Heart right ventricle (tissue), 16 donors: ENCODE data around the gene PHF1. TPM values are rescaled to one million over a fixed set of nuclear protein-coding genes. Genes with fewer than 3 reads are reported as not detected.

ENCODE experiments used
- ATAC-seq, 8 donors: fragments of 200-7000 bp; cut with Tn5 transposase; one replicate each; pipeline ENCODE4 v1.9.1; 2020; ENCODE audit warnings: mild to moderate bottlenecking in 8 of 8, moderate library complexity in 8 of 8, moderate number of reproducible peaks in 1 of 8
- DNase-seq, 2 donors: peaks; one replicate each; pipeline ENCODE4 v3.0.0-alpha.2; 2020
- H3K27ac ChIP-seq, 10 donors: fragments of 200-600 bp; sonication (generic) in 2 of 10; one replicate each; pipeline versions ENCODE4 v1.5.0 to v1.8.0; 2020 to 2022; ENCODE audit warnings: mild to moderate bottlenecking in 3 of 10
- H3K27me3 ChIP-seq, 7 donors: fragments of 200-600 bp; one replicate each; pipeline ENCODE4 v1.8.0; 2021 to 2022; ENCODE audit warnings: mild to moderate bottlenecking in 2 of 7
- H3K36me3 ChIP-seq, 9 donors: fragments of 200-600 bp; sonication (generic) in 1 of 9; one replicate each; pipeline versions ENCODE4 v1.5.0 to v1.8.0; 2020 to 2022; ENCODE audit warnings: mild to moderate bottlenecking in 2 of 9
- H3K4me1 ChIP-seq, 9 donors: fragments of 200-600 bp; sonication (generic) in 1 of 9; one replicate each; pipeline versions ENCODE4 v1.5.0 to v1.8.0; 2020 to 2022; ENCODE audit warnings: mild to moderate bottlenecking in 4 of 9
- H3K4me3 ChIP-seq, 10 donors: fragments of 200-600 bp; sonication (generic) in 2 of 10; one replicate each; pipeline versions ENCODE4 v1.5.0 to v1.8.0; 2020 to 2022; ENCODE audit warnings: mild to moderate bottlenecking in 7 of 10, moderate library complexity in 2 of 10
- H3K9me3 ChIP-seq, 11 donors: fragments of 200-600 bp in 10 of 11; sonication (generic) in 2 of 11; one replicate each; pipeline versions ENCODE4 v1.5.0 to v1.8.0; 2013 to 2022; ENCODE audit warnings: mild to moderate bottlenecking in 2 of 11, control low read depth in 1 of 11, moderate library complexity in 1 of 11
- CTCF ChIP-seq, 9 donors: fragments of 200-600 bp; sonication (generic) in 2 of 9; IDR thresholded peaks; one replicate each; pipeline versions ENCODE4 v1.5.0 to v1.8.0; 2021 to 2022; ENCODE audit warnings: antibody characterized with exemption in 9 of 9, mild to moderate bottlenecking in 5 of 9, moderate library complexity in 1 of 9
- WGBS, 2 donors: extraction: QIAGEN DNeasy Blood & Tissue Kit; methylation state at CpG; one replicate each; pipeline ENCODE4 v1.1.7; 2013; ENCODE audit warnings: inconsistent platforms in 1 of 2; 5-methylcytosine and 5-hydroxymethylcytosine counted together
- intact Hi-C, 10 donors: fragments of 100-400 bp; cut with DNase I; formaldehyde crosslinking; loops; one replicate each; pipeline versions ENCODE4 v1.11.1 to v1.14.2; 2022
- polyA plus RNA-seq, 2 donors: library from polyadenylated mRNA; stranded (reverse); fragments of 200-250 nt; gene quantifications; one replicate each; pipeline ENCODE4 v1.2.3, GENCODE V29; 2013
- total RNA-seq, 10 donors: library from RNA; stranded (reverse); fragmentation: NEBNext Ultra II Directional in 3 of 10; extraction: Animal tissue kit (Norgen Biotek cat#: 25700) in 3 of 10; gene quantifications; one replicate each; pipeline versions ENCODE4 v1.2.1 to v1.2.4, GENCODE V29; 2021 to 2023
- donor health status: Arrhythmogenic right ventricular cardiomyopathy.
- donor health status: ischemic (EF 13 %, LVEDD 7.1; RV severe dilation, severe dysfunction).
- donor health status: healthy with polysubstance abuse.
- donor health status: DM: no; HTN: yes; CAD: no.
- donor health status: DM: no; HTN: no; CAD: no.
- donor health status: ischemic (EF 25% LVEDD 6.9; RV normal size, moderate dysfunction).
- donor health status: ischemic (EF 25% LVEDD 5.7; RV mildly dilated, moderate dysfunction).
- donor health status: healthy.
- donor health status: DM: yes; HTN: yes; CAD: no.
- donor health status: Ischemic cardiomyopathy.
- donor health status: ischemic (EF 35%, LVEDD 5.7; RV mildly dilated, moderate dysfunction).
- donor health status: nonischemic (EF 11% LVEDD 7.7; RV severe dilation, severe dysfunction).
- donor health status: DM: yes; HTN: yes; CAD: no.
- donor health status: PGD.
- donor health status: ischemic (EF 29% LVEDD 5.4; RV normal size, mild dysfunction).
- donor health status: nonischemic (EF 23%, LVEDD 6.1; RV moderate dilation, normal function).

PHF1 gene
- total and polyA plus RNA-seq, 12 donors = 36.2 to 125 (median 51.0) TPM

DNA sequence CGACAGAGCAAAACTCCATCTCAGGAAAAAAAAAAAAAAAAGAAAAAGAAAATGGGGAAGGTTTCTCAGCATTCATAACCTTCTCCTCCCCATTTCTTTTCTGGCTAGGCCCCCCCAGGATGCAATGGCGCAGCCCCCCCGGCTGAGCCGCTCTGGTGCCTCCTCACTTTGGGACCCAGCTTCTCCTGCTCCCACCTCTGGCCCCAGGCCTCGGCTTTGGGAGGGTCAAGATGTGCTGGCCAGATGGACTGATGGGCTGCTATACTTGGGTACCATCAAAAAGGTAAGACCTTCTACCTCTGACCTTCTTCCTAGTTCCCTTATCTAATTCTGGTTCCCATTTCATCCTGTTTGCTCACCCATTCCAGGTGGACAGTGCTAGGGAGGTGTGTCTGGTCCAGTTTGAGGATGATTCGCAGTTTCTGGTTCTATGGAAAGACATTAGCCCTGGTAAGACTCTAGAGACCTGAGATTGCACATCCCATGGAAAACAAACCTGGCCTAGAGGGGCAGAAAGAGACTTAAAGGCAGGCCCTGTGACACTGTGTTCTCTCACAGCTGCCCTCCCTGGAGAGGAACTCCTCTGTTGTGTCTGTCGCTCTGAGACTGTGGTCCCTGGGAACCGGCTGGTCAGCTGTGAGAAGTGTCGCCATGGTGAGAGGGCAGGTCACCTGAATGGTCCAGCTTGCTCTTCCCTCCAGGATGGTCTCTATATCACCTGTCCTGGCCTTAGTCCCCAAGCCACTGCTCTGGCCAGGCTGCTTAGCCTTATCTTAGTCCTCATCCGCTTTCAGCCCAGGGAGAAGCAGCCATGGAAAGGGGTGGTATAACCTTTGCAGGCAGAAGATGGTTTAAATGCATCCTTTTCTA is 1.6 kb downstream of the PHF1 start:
- H3K4me1 ChIP-seq = peaks cover 14 to 49% (median 40%) of the 10 kb centered on the region in 9 donors
- intact Hi-C loops = loop anchor here in 3 of 10 donors (10.0 kb wide), 2 partner anchors 98 to 1748 kb away; partner anchors contain the start of genes TAPBP (in 2 of the 3), ZBTB22 (in 2 of the 3), C6orf47 (in 1 of the 3) and CSNK2B (in 1 of the 3)
- TF ChIP-seq CTCF (IDR thresholded peaks at IDR 0.05) = no peak
- DNase-seq = no peak
- ATAC-seq = no peak
- no peaks in the 10 kb centered on the region for H3K9me3 ChIP-seq
- H3K36me3 ChIP-seq = peaks cover 0 to 50% (median 21%) of the 10 kb centered on the region in 9 donors
- peak overlapping the region in 8 of 10 donors; percentile 74 to 100 (median 99) for H3K4me3 ChIP-seq
- peak overlapping the region in 8 of 10 donors; percentile 93 to 100 (median 99) for H3K27ac ChIP-seq
- WGBS, 2 donors = 86 to 90% methylated on average over 10 of the region's 10 CpGs
- no peaks in the 10 kb centered on the region for H3K27me3 ChIP-seq

- Histone ChIP-seq H3K4me1 (peaks cover 16 to 55% (median 43%) of the 10 kb centered on the region in 9 donors), H3K36me3 (peaks cover 0 to 50% (median 21%) of the 10 kb centered on the region in 9 donors), H3K27ac (no peak overlapping the region), H3K27me3 (no peaks in the 10 kb centered on the region), H3K4me3 (no peak overlapping the region), H3K9me3 (no peaks in the 10 kb centered on the region)
- 87 to 88% methylated on average over 14 of the region's 14 CpGs for WGBS, 2 donors
- DNase-seq (no peak), ATAC-seq (no peak)
- intact Hi-C loops = loop anchor here in 3 of 10 donors (10.0 kb wide), 2 partner anchors 99 to 1749 kb away; partner anchors contain the start of genes TAPBP (in 2 of the 3), ZBTB22 (in 2 of the 3), C6orf47 (in 1 of the 3) and CSNK2B (in 1 of the 3)
- no peak for TF ChIP-seq CTCF (IDR thresholded peaks at IDR 0.05)
Observed at GRCh38 chr6:33413241-33414120, 2.7 kb downstream of the PHF1 start.

DNA sequence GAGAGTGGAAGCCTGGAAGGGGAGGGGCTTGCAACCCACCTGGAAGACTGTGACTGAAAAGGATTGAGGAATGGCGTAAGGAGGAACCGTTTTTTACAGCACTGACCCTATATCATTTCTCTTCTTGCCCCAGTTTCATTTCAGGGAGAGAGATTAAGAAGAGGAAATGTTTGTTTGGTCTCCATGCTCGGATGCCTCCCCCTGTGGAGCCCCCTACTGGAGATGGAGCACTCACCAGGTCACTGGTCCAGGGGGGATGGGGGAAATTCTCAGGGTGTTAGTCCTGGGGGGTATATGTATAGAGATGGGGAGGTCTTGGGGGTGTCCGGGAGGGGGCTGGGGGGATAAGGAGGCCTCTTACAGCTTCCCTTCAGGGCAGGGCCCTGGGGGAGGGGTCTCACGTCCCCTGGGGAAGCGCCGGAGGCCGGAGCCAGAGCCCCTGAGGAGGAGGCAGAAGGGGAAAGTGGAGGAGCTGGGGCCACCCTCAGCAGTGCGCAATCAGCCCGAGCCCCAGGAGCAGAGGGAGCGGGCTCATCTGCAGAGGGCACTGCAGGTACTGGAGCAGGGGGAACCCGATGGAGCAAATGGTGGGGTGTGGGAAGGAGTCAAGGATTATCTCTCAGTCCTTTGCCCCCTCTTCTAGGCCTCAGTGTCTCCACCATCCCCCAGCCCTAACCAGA is 3.9 kb downstream of the PHF1 start:
- H3K9me3 ChIP-seq = no peaks in the 10 kb centered on the region
- H3K27me3 ChIP-seq = no peaks in the 10 kb centered on the region
- no peak overlapping the region for H3K4me3 ChIP-seq
- WGBS, 2 donors = 70 to 86% methylated on average over 11 to 12 of the region's 12 CpGs
- ATAC-seq (no peak), DNase-seq (no peak)
- peaks cover 23 to 66% (median 55%) of the 10 kb centered on the region in 9 donors for H3K4me1 ChIP-seq
- intact Hi-C loops = loop anchor here in 3 of 10 donors (10.0 kb wide), 2 partner anchors 100 to 1750 kb away; partner anchors contain the start of genes TAPBP (in 2 of the 3), ZBTB22 (in 2 of the 3), C6orf47 (in 1 of the 3) and CSNK2B (in 1 of the 3)
- H3K36me3 ChIP-seq = peaks cover 0 to 50% (median 21%) of the 10 kb centered on the region in 9 donors
- peak in 4 of 9 donors; percentile 11 to 32 (median 26) for TF ChIP-seq CTCF (IDR thresholded peaks at IDR 0.05)
- H3K27ac ChIP-seq = no peak overlapping the region
